H1 (cell line): ENCODE measurements around the gene MIDN. TPM values are rescaled to one million over a fixed set of nuclear protein-coding genes. Genes with fewer than 3 reads are reported as not detected.

Experiments used
- ATF2 ChIP-seq: IDR thresholded peaks from 2 replicates; pipeline ENCODE4 v1.6.1; 2012; ENCODE audit warnings: low read length, inconsistent platforms
- polyA plus RNA-seq, 7 experiments: library from polyadenylated mRNA; depleted of rRNA in 3 of 7; stranded (reverse) in 5 of 7; unstranded in 2 of 7; fragments of >200 nt in 5 of 7; fragments of 200-250 nt in 2 of 7; gene quantifications; 1 replicate in 5 of 7; 2 replicates in 1 of 7; 4 replicates in 1 of 7; pipeline versions ENCODE4 v1.2.1 to v1.2.3, GENCODE V29; 2011 to 2013; ENCODE audit warnings: missing spikeins in 2 of 7, mixed read lengths in 2 of 7
- total RNA-seq: library from RNA; stranded (reverse); fragmentation: NEBNext Ultra II Directional; extraction: Animal tissue kit (Norgen Biotek cat#: 25700); gene quantifications from 2 replicates; pipeline ENCODE4 v1.2.1, GENCODE V29; 2021

The MIDN gene
- total and polyA plus RNA-seq, 2 of the 8 experiments (the other 6 are each of a cell fraction or from before 2014, with no cell fraction given) = 39.8 to 159 TPM

- no peak for TF ChIP-seq ATF2
Measured at GRCh38 chr19:1291761-1292418, 43.5 kb downstream of the MIDN start (continued).
